IMR-90 (cell line): ENCODE data around the gene POM121. TPM values are rescaled to one million over a fixed set of nuclear protein-coding genes. Genes with fewer than 3 reads are reported as not detected.
"Not testable (repeated sequence)": the region's sequence is repeated elsewhere in the genome, so short reads cannot be mapped to it uniquely, and the experiment has no call there.

Source experiments
- ATAC-seq: fragments of 200-7000 bp; cut with Tn5 transposase; 2 replicates; pipeline ENCODE4 v1.9.1; 2020; ENCODE audit warnings: low read depth, mild to moderate bottlenecking, moderate library complexity
- BruUV-seq: library from RNA; stranded (reverse); fragments of 400-500 nt; replicated peaks from 2 replicates; lab custom pipeline; 2021; lab: Mats Ljungman, UMichigan
- CTCF ChIA-PET: fragments of 300-600 bp; formaldehyde crosslinking; extraction: SDS; loops from one replicate; lab custom pipeline; 2021; ENCODE audit warnings: antibody characterized with exemption; lab: Yijun Ruan, JAX
- POLR2A ChIA-PET: fragments of 300-600 bp; sonication (Branson Sonifier 250); formaldehyde crosslinking; loops from one replicate; lab custom pipeline; 2022; ENCODE audit warnings: antibody characterized with exemption; ENCODE audit not compliant: unreplicated experiment; lab: Charles Lee
- DNase-seq: peaks from one replicate; pipeline ENCODE4 v3.0.0; 2013
- H2AFZ ChIP-seq: replicated peaks from 2 replicates; pipeline ENCODE3; 2013; ENCODE audit warnings: low read length, mild to moderate bottlenecking; ENCODE audit not compliant: poor library complexity
- H2AK5ac ChIP-seq: 2 replicates; pipeline ENCODE4 v1.6.1; 2013; ENCODE audit warnings: low read depth, low read length, inconsistent platforms
- H2AK9ac ChIP-seq: replicated peaks from 2 replicates; pipeline ENCODE3; 2013; ENCODE audit warnings: mild to moderate bottlenecking, low read depth, low read length, moderate library complexity; ENCODE audit not compliant: poor library complexity
- H2BK120ac ChIP-seq: 2 replicates; pipeline ENCODE4 v1.6.1; 2013; ENCODE audit warnings: low read depth, low read length, inconsistent platforms
- H2BK15ac ChIP-seq: 3 replicates; pipeline ENCODE4 v1.6.1; 2013; ENCODE audit warnings: low read depth, low read length, inconsistent platforms
- H2BK20ac ChIP-seq: 2 replicates; pipeline ENCODE4 v1.6.1; 2013; ENCODE audit warnings: low read depth, mild to moderate bottlenecking, inconsistent platforms, low read length, moderate library complexity
- H2BK5ac ChIP-seq: 2 replicates; pipeline ENCODE4 v1.6.1; 2013; ENCODE audit warnings: mild to moderate bottlenecking, low read depth, low read length, inconsistent platforms; ENCODE audit not compliant: poor library complexity, severe bottlenecking
- H3K14ac ChIP-seq: replicated peaks from 2 replicates; pipeline ENCODE4 v1.6.1; 2013; ENCODE audit warnings: low read depth, low read length, inconsistent platforms
- H3K18ac ChIP-seq: 2 replicates; pipeline ENCODE4 v1.6.1; 2013; ENCODE audit warnings: low read depth, low read length, control low read depth
- H3K23ac ChIP-seq: 2 replicates; pipeline ENCODE4 v1.6.1; 2013; ENCODE audit warnings: low read depth, low read length, inconsistent platforms
- H3K27ac ChIP-seq: 2 replicates; pipeline ENCODE4 v1.5.1; 2013; ENCODE audit warnings: mild to moderate bottlenecking, control low read depth, low read length; ENCODE audit not compliant: insufficient read depth
- H3K27me3 ChIP-seq: 2 replicates; pipeline ENCODE4 v1.6.1; 2013; ENCODE audit warnings: low read length; ENCODE audit not compliant: control insufficient read depth, insufficient read depth
- H3K36me3 ChIP-seq: 2 replicates; pipeline ENCODE4 v1.6.1; 2013; ENCODE audit warnings: low read length, mixed read lengths; ENCODE audit not compliant: control insufficient read depth, insufficient read depth
- H3K4ac ChIP-seq: 2 replicates; pipeline ENCODE4 v1.6.1; 2013; ENCODE audit warnings: low read depth, low read length, inconsistent platforms
- H3K4me1 ChIP-seq: 2 replicates; pipeline ENCODE4 v1.6.1; 2013; ENCODE audit warnings: low read length, mixed read lengths; ENCODE audit not compliant: control insufficient read depth, insufficient read depth
- H3K4me2 ChIP-seq: 2 replicates; pipeline ENCODE4 v1.6.1; 2013; ENCODE audit warnings: low read depth, mild to moderate bottlenecking, control low read depth, low read length, moderate library complexity
- H3K4me3 ChIP-seq: 2 replicates; pipeline ENCODE4 v1.5.1; 2013; ENCODE audit warnings: low read depth, mild to moderate bottlenecking, control low read depth, low read length, moderate library complexity; ENCODE audit not compliant: insufficient read depth
- H3K56ac ChIP-seq: 2 replicates; pipeline ENCODE4 v1.6.1; 2013; ENCODE audit warnings: low read length, inconsistent platforms; ENCODE audit not compliant: insufficient read depth; ENCODE audit errors: extremely low read depth
- H3K79me1 ChIP-seq, 2 experiments: 2 replicates each; pipeline ENCODE4 v1.6.1; 2013; ENCODE audit warnings: low read length in 2 of 2, inconsistent platforms in 1 of 2, low read depth in 1 of 2
- H3K9ac ChIP-seq: 2 replicates; pipeline ENCODE4 v1.6.1; 2013; ENCODE audit warnings: low read depth, low read length, control low read depth
- H3K9me1 ChIP-seq: 2 replicates; pipeline ENCODE4 v1.6.1; 2013; ENCODE audit warnings: low read length, inconsistent platforms; ENCODE audit not compliant: insufficient read depth
- H3K9me3 ChIP-seq: 2 replicates; pipeline ENCODE4 v1.6.1; 2013; ENCODE audit warnings: low read length; ENCODE audit not compliant: control insufficient read depth, insufficient read depth
- H4K20me1 ChIP-seq: 2 replicates; pipeline ENCODE4 v1.6.1; 2013; ENCODE audit warnings: low read length, inconsistent platforms; ENCODE audit not compliant: insufficient read depth
- H4K5ac ChIP-seq: 2 replicates; pipeline ENCODE4 v1.6.1; 2013; ENCODE audit warnings: mild to moderate bottlenecking, low read depth, low read length, control low read depth
- H4K8ac ChIP-seq, 2 experiments: 2 replicates each; pipeline ENCODE4 v1.6.1; 2013; ENCODE audit warnings: low read depth in 2 of 2, low read length in 2 of 2, control low read depth in 1 of 2, inconsistent platforms in 1 of 2
- H4K91ac ChIP-seq: 2 replicates; pipeline ENCODE4 v1.6.1; 2013; ENCODE audit warnings: low read depth, low read length, inconsistent platforms; ENCODE audit not compliant: insufficient read depth
- WGBS, 2 experiments: methylation state at CpG; one replicate each; pipeline versions ENCODE4 v1.1.5 to v1.1.7; 2013; ENCODE audit warnings: missing lambda C conversion rate in 2 of 2; ENCODE audit not compliant: insufficient read length in 1 of 2; ENCODE audit errors: extremely low coverage in 2 of 2; 5-methylcytosine and 5-hydroxymethylcytosine counted together
- dilution Hi-C: fragments of 300-500 bp; cut with HindIII; formaldehyde crosslinking; loops from one replicate; pipeline ENCODE4 v1.14.3; 2018; ENCODE audit warnings: low sequenced_read_pairs; ENCODE audit not compliant: unreplicated experiment
- in situ Hi-C: fragments of 300-500 bp; cut with MboI; formaldehyde crosslinking; loops from 3 replicates; pipeline ENCODE4 v1.14.3; 2019; ENCODE audit warnings: low sequenced_read_pairs, inconsistent platforms, mixed read lengths
- intact Hi-C: fragments of 100-400 bp; cut with micrococcal nuclease; formaldehyde crosslinking; loops from 2 replicates; pipeline ENCODE4 v1.10.0; 2022
- polyA plus RNA-seq, 3 experiments: library from polyadenylated mRNA; depleted of rRNA; stranded (reverse); fragments of >200 nt; gene quantifications; 2 replicates each; pipeline ENCODE4 v1.2.3, GENCODE V29; 2012; ENCODE audit warnings: low replicate concordance in 1 of 3
- total RNA-seq: library from RNA; depleted of rRNA; stranded (reverse); fragments of >200 nt; gene quantifications from 2 replicates; pipeline ENCODE4 v1.2.3, GENCODE V29; 2012

POM121 gene
- total and polyA plus RNA-seq, 2 of the 4 experiments (the other 2 are of a cell fraction), result 1.8 to 15.5 TPM

- POLR2A ChIA-PET, H3K4me1 ChIP-seq, H3K4me2 ChIP-seq, H4K20me1 ChIP-seq, CTCF ChIA-PET, H2BK15ac ChIP-seq, H2AK9ac ChIP-seq, H4K91ac ChIP-seq, H3K56ac ChIP-seq, H3K4ac ChIP-seq, H3K18ac ChIP-seq, H3K9ac ChIP-seq, BruUV-seq, H4K8ac ChIP-seq, H2BK20ac ChIP-seq, H2AFZ ChIP-seq, DNase-seq, ATAC-seq, H3K23ac ChIP-seq, in situ Hi-C loops, H3K9me1 ChIP-seq, intact Hi-C loops, H3K14ac ChIP-seq, H3K27ac ChIP-seq, H3K4me3 ChIP-seq, dilution Hi-C loops, H3K9me3 ChIP-seq, H2AK5ac ChIP-seq, H3K27me3 ChIP-seq, H2BK5ac ChIP-seq, H4K5ac ChIP-seq, H3K79me1 ChIP-seq, H2BK120ac ChIP-seq: not testable (repeated sequence)
- 88% methylated on average over 5 of the region's 15 CpGs; no CpG with 5 or more reads in 1 of the 2 experiments for WGBS, 2 experiments
- H3K36me3 ChIP-seq, result peaks cover 17% of the 10 kb centered on the region; the same call in 1 of the 2 replicates
Measured at GRCh38 chr7:72944937-72945336, 20.0 kb downstream of the POM121 start.

GRCh38 chr7:72945597-72945996 lies 20.7 kb downstream of the POM121 start:
- dilution Hi-C loops, in situ Hi-C loops, BruUV-seq: not testable (repeated sequence)

More at GRCh38 chr7:72945597-72945996, 20.7 kb downstream of the POM121 start:
- peaks cover 17% of the 10 kb centered on the region; the same call in 1 of the 2 replicates for H3K36me3 ChIP-seq
- H2AFZ ChIP-seq, CTCF ChIA-PET, H3K14ac ChIP-seq, H3K23ac ChIP-seq, H2BK15ac ChIP-seq, H3K4me3 ChIP-seq, H3K4me1 ChIP-seq, H4K5ac ChIP-seq, intact Hi-C loops, POLR2A ChIA-PET, H3K9me1 ChIP-seq, DNase-seq, H4K91ac ChIP-seq, H3K56ac ChIP-seq, H3K4ac ChIP-seq, H3K27me3 ChIP-seq, H3K9me3 ChIP-seq, H2BK5ac ChIP-seq, H3K79me1 ChIP-seq, H2AK9ac ChIP-seq, H4K20me1 ChIP-seq, H3K27ac ChIP-seq, H2AK5ac ChIP-seq, ATAC-seq, H3K4me2 ChIP-seq, H3K18ac ChIP-seq, H3K9ac ChIP-seq, H4K8ac ChIP-seq, H2BK20ac ChIP-seq, H2BK120ac ChIP-seq: not testable (repeated sequence)
- WGBS, 2 experiments, result 83% methylated on average over 1 of the region's 9 CpGs; no CpG with 5 or more reads in 1 of the 2 experiments
